Activated CD4-positive, alpha-beta memory T cell treated with anti-CD3 and anti-CD28 coated beads for 36 hours (primary cell): ENCODE results near the gene MAP4K5. TPM values are rescaled to one million over a fixed set of nuclear protein-coding genes. Genes with fewer than 3 reads are reported as not detected.

ENCODE experiments used
- CTCF ChIA-PET: fragments of 350-600 bp; sonication (Branson Sonifier 250); formaldehyde crosslinking; loops from one replicate; lab custom pipeline; 2021; ENCODE audit warnings: antibody characterized with exemption, inconsistent platforms; lab: Charles Lee
- POLR2A ChIA-PET: fragments of 350-600 bp; sonication (Branson Sonifier 250); formaldehyde crosslinking; loops from one replicate; lab custom pipeline; 2021; ENCODE audit warnings: antibody characterized with exemption; lab: Charles Lee
- DNase-seq: peaks from one replicate; pipeline ENCODE4 v3.0.0-alpha.2; 2020
- H3K27ac Mint-ChIP-seq: one replicate; pipeline ENCODE4 v1.8.0; 2021; ENCODE audit warnings: mixed read lengths
- H3K27me3 Mint-ChIP-seq: one replicate; pipeline ENCODE4 v1.8.0; 2021; ENCODE audit warnings: mixed read lengths
- H3K36me3 Mint-ChIP-seq: one replicate; pipeline ENCODE4 v1.8.0; 2021; ENCODE audit warnings: mixed read lengths
- H3K4me1 Mint-ChIP-seq: one replicate; pipeline ENCODE4 v1.8.0; 2021; ENCODE audit warnings: low read depth, mixed read lengths
- H3K4me3 Mint-ChIP-seq: one replicate; pipeline ENCODE4 v1.8.0; 2021; ENCODE audit warnings: mild to moderate bottlenecking, mixed read lengths
- H3K9me3 Mint-ChIP-seq: one replicate; pipeline ENCODE4 v1.8.0; 2021; ENCODE audit warnings: mixed read lengths
- intact Hi-C: fragments of 100-400 bp; cut with micrococcal nuclease; formaldehyde crosslinking; loops from one replicate; pipeline ENCODE4 v1.15.1; 2023
- total RNA-seq, 2 experiments: library from RNA; stranded (reverse); gene quantifications; one replicate each; pipeline ENCODE4 v1.2.3, GENCODE V29; 2021

MAP4K5 gene
- total RNA-seq, 2 experiments from 2014 or later, result 14.6 to 15.6 TPM

DNA sequence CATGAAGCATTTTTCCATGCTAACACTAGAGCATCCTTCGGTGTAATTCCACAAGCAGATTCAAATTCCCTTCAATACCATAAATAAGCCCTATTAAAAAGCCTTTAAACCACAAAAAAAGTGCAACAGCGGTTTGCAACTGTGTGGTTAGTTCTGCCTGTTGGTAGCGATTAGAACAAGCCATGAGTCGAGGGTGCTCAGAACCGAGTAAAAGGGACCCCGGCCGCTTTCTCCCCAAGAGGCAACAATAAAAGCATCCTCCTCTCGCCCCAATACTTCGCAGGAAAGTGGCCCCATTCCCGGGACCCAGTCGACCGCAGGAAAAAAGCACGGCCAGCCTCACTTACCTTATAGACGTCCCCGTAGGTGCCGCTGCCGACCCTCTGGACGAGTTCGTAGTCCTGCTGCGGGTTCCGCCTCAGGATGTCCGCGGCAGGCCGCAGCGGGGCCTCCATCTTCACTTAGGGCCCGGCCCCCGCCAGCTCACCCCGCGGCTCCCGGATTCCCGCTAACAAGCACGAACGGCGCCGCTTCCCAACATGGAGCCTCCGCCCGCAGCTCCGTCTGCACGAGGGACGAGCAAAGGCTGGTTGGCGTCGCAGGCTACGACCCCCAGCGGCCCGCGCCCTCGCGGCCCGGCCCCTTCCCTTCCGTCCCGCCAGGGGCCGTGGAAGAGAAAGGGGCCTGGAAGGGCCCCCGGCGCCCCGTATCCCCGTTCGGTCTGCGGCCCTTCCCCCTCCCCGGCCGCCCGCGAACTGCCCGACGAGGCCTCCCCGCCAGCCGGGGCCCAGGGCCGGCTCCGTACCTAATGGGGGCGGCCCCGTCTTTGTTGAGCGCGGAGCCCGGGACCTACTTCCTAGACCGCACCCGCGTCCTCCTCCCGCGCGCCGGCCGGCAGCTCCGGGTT, 521 bp downstream of the MAP4K5 start:
- Mint-ChIP-seq H3K36me3 (peaks cover 1% of the 10 kb centered on the region), H3K4me1 (peaks cover 42% of the 10 kb centered on the region), H3K9me3 (peaks cover 3% of the 10 kb centered on the region), H3K27me3 (no peaks in the 10 kb centered on the region), H3K27ac (peak overlapping the region; percentile 58), H3K4me3 (peak overlapping the region; percentile 85)
- ChIA-PET POLR2A (interaction anchor here (0.6 to 1.5 kb wide), 3 partner anchors 9 to 428 kb away, joined by 3 to 7 read pairs (median 4); no protein-coding TSS in a partner anchor), CTCF (interaction anchor here (0.6 to 2.9 kb wide), 9 partner anchors 9 to 436 kb away, joined by 3 to 34 read pairs (median 4); partner anchors contain the start of genes DMAC2L and L2HGDH)
- intact Hi-C loops, result loop anchor here (1.0 to 5.0 kb wide), 9 partner anchors 11 to 898 kb away; partner anchors contain the start of genes CDKL1, NEMF and VCPKMT
- DNase-seq, result peak; percentile 44

DNA sequence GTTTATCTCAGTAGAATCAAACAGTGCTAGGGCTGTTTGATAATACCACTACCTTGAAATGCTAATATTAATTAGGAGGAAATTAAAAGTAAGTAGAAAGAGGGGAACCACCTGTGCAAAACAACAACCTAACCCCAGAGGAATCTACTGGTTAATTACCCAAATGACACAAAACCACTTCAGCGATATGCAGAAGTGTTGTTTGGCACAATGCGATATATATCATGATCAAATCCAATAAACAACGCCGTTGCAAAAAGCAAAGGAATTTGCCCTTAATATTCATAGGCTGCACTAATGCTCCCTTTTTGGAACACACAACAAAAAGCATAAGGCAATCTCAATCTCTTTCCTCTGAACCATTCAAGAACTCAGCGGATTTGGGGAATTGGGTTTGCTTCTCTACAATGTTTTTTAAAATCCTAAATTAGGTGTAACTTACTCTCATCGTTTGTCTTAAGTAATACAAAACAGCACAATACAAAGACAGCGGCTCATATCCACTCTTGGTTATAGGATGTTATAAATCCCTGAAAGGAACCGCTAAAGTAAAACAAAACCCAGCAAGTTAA, 1.5 kb downstream of the MAP4K5 start:
- intact Hi-C loops, result loop anchor here (5.0 kb wide), 2 partner anchors 134 to 414 kb away; partner anchors contain the start of genes CDKL1 and VCPKMT
- Mint-ChIP-seq H3K4me3 (peak overlapping the region; percentile 85), H3K27me3 (no peaks in the 10 kb centered on the region), H3K27ac (no peak overlapping the region), H3K9me3 (peaks cover 1% of the 10 kb centered on the region), H3K4me1 (peaks cover 49% of the 10 kb centered on the region), H3K36me3 (peaks cover 1% of the 10 kb centered on the region)
- ChIA-PET CTCF (interaction anchor here (1.7 to 2.9 kb wide), 3 partner anchors 8 to 210 kb away, joined by 3 to 34 read pairs (median 11); no protein-coding TSS in a partner anchor), POLR2A (interaction anchor here (1.5 kb wide), 1 partner anchor 8 kb away, joined by 7 read pairs; no protein-coding TSS in a partner anchor)
- no peak for DNase-seq

DNA sequence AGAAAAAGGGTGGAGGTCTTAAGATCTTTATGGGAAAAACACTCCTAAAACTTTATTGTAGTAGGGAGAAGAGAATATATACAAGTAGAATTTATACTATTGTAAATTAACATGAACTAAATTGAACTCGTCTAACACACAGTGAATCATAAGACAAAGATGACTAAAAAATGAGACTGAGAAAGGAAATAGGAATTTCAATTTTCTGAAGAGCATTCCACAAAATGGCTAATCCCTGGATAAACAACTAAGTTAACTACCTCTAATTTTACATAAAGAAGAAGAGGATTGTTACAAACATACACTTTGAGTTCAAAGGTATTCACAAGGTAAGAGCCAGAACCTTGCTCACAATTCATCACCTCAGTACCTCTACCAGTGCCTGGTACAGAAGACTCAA, 2.0 kb downstream of the MAP4K5 start:
- Mint-ChIP-seq H3K27ac (no peak overlapping the region), H3K4me3 (peak overlapping the region; percentile 85), H3K4me1 (peaks cover 49% of the 10 kb centered on the region), H3K9me3 (no peaks in the 10 kb centered on the region), H3K27me3 (no peaks in the 10 kb centered on the region), H3K36me3 (peaks cover 1% of the 10 kb centered on the region)
- ChIA-PET POLR2A (no interaction called here), CTCF (no interaction called here)
- intact Hi-C loops, result loop anchor here (5.0 kb wide), 2 partner anchors 133 to 413 kb away; partner anchors contain the start of genes CDKL1 and VCPKMT
- DNase-seq, result no peak

DNA sequence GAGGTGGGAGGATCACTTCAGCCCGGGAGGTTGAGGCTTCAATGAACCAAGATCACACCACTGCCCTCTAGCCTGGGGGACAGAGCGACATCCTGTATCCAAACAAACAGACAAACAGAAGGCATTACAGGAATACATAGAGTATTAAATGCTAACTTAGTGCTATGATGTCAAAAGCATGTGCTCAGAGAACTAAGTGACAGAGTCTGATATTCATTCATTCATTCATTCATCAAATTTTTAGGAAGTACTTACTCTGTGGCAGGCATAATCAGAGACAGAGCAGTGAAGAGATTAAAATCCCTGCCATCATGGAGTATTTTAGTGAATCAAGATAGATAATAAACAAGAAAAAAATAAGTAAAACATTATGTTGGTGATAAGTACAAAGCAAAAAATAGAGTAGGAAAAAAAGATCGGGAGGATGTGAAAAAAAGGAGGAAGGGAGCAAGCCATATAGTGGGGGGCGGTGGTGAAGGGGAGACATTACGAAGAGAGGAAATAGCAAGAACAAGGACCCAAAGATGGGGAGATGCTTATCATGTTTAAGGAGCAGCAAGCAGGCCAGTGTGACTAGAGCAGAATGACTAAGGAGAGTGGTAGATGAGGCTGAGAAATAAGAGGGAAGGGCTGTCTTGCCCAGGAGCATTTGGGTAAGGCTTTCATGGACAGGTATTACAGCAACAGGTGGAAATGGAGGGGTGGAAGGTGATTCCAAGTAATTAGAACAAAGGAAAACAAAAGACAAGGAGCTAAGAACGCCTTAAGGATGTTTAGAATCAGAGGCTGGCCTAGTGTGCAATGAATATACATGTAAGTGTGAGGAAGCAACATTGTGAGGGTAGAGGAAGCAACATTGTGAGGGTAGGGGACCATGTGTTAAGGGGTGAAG, 2.8 kb downstream of the MAP4K5 start:
- Mint-ChIP-seq H3K36me3 (peaks cover 1% of the 10 kb centered on the region), H3K9me3 (no peaks in the 10 kb centered on the region), H3K27me3 (no peaks in the 10 kb centered on the region), H3K4me3 (no peak overlapping the region), H3K4me1 (peaks cover 57% of the 10 kb centered on the region), H3K27ac (no peak overlapping the region)
- no peak for DNase-seq
- intact Hi-C loops, result loop anchor here (5.0 kb wide), 2 partner anchors 132 to 412 kb away; partner anchors contain the start of genes CDKL1 and VCPKMT
- ChIA-PET POLR2A (interaction anchor here (0.8 kb wide), 1 partner anchor 630 kb away, joined by 3 read pairs; no protein-coding TSS in a partner anchor), CTCF (interaction anchor here (0.9 to 1.8 kb wide), 2 partner anchors 208 to 212 kb away, joined by 4 to 7 read pairs; no protein-coding TSS in a partner anchor)

DNA sequence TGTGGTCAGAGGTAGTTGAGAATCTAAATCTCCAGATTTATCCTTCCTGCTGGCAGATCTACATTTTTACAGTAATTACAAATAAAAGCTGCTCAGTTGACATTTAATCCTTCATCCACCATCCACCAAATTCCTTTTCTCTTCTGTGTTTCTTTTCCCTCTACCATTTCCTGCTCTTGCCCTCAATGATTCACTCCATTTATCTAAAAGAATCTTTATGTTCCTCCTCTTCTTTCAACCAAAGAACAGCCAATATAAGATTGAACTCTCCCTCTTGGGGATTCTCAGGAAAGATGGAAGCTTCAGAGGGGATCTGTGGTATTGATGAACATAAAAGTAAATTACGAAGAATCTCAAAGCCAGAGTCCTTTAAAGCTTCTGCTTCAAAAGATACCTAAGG, 4.4 kb downstream of the MAP4K5 start:
- intact Hi-C loops, result no loop called here
- H3K4me1 Mint-ChIP-seq, result peaks cover 68% of the 10 kb centered on the region
- no peaks in the 10 kb centered on the region for H3K9me3 Mint-ChIP-seq
- no peaks in the 10 kb centered on the region for H3K27me3 Mint-ChIP-seq
- H3K36me3 Mint-ChIP-seq, result peaks cover 1% of the 10 kb centered on the region
- no peak overlapping the region for H3K27ac Mint-ChIP-seq
- no peak for DNase-seq
- POLR2A ChIA-PET, result no interaction called here
- CTCF ChIA-PET, result interaction anchor here (1.0 to 1.8 kb wide), 2 partner anchors 210 to 217 kb away, joined by 4 to 7 read pairs; no protein-coding TSS in a partner anchor
- no peak overlapping the region for H3K4me3 Mint-ChIP-seq

DNA sequence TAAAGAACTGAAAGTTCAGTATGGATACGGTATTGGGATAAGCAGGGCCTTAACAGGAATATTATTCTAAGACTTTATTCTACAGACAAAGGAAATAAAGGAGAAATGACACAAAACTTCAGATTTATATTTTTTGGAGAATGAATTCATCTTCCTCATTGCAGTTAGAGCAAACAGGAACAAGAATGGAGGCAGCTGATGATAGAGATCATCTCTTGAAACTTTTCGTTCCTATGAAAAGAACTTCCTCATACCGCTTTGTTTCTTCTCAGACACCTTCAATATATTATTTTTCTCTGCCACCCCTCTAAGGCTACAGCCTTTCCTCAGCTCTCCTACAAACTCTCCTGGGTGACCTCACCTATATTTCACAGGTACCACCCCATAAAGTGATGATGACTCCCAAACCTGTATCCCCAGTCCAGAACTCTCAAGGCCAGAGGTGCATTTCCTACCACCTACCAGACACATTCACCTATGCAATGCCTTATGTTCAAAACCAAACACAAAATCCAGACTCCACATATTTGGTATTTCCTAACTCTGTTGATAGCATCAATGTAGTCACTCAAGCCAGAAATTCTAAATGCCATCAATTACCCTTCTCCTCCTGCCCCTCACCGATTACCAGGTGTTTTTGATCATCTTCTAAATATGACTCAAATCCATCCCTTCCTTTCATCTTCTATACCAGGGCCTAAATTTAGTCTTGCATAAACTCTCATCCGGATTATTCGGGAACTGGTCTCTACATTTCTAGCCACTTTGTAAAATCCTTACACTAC, 7.4 kb downstream of the MAP4K5 start:
- intact Hi-C loops, result loop anchor here (1.0 to 5.0 kb wide), 4 partner anchors 443 to 938 kb away; partner anchors contain the start of gene RPS29
- no peak overlapping the region for H3K27ac Mint-ChIP-seq
- peaks cover 69% of the 10 kb centered on the region for H3K4me1 Mint-ChIP-seq
- H3K36me3 Mint-ChIP-seq, result peaks cover 1% of the 10 kb centered on the region
- DNase-seq, result no peak
- no peaks in the 10 kb centered on the region for H3K27me3 Mint-ChIP-seq
- H3K4me3 Mint-ChIP-seq, result no peak overlapping the region
- ChIA-PET POLR2A (interaction anchor here (1.3 kb wide), 1 partner anchor 181 kb away, joined by 4 read pairs; no protein-coding TSS in a partner anchor), CTCF (interaction anchor here (1.3 to 3.9 kb wide), 2 partner anchors 205 to 207 kb away, joined by 5 to 38 read pairs; no protein-coding TSS in a partner anchor)
- H3K9me3 Mint-ChIP-seq, result no peaks in the 10 kb centered on the region

DNA sequence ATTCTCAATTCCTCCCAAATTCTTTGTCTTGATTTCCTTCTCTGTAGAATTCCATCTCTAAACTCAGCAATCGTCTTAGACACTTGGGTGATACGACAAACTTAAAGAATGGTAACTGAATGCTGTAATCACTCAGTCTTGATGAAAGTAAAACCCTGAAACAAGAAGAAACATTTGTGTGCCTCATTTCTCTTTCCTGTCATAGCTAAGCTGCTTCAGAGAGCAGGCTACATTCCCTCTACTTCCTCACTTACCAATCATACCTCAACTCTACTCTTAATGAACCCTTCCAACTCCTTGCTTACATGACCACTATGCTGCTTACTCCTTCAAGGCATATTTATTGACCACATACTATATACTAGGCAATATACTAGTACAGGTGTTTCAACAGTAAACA, 8.3 kb downstream of the MAP4K5 start:
- Mint-ChIP-seq H3K27ac (no peak overlapping the region), H3K27me3 (no peaks in the 10 kb centered on the region), H3K4me1 (peaks cover 61% of the 10 kb centered on the region), H3K36me3 (peaks cover 1% of the 10 kb centered on the region), H3K4me3 (no peak overlapping the region), H3K9me3 (no peaks in the 10 kb centered on the region)
- ChIA-PET POLR2A (interaction anchor here (0.8 to 1.3 kb wide), 2 partner anchors 180 to 203 kb away, joined by 3 to 4 read pairs; no protein-coding TSS in a partner anchor), CTCF (interaction anchor here (1.3 to 3.9 kb wide), 2 partner anchors 204 to 206 kb away, joined by 5 to 38 read pairs; no protein-coding TSS in a partner anchor)
- intact Hi-C loops, result loop anchor here (1.0 to 5.0 kb wide), 4 partner anchors 442 to 937 kb away; partner anchors contain the start of gene RPS29
- DNase-seq, result no peak

DNA sequence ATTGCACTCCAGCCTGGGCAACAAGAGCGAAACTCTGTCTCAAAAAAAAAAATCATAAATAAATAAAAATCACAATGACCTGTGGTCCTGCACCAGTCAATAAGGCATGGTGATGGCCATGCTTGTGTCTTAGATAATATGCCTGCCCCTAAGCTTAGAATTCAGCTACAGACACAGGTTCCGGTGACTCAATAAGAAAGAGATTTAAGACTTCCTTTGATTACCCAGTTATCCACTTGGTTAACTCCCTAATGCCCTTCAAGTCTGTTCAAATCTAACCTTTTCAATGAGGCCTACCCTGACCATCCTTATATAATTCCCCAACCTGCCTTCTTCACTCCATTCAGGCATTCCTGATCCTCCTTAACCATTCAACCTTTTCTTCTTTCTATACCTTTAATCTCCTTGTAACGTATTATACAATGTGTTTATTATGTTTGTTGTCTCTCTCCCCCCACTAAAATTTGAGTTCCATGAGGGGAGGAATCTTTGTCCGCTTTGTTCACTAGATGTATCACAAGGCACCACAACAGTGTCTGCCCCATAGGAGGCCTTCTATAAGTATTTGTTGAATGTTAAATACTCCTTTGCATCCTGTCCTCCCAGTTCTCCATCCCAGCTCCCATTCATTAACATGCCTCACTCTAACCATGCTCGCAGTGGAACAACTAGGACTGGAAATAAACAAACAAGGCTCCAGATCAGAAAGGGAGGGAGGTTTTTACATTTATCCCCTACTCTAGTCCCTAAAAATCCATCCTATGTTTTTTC, 8.9 kb downstream of the MAP4K5 start:
- Mint-ChIP-seq H3K27me3 (no peaks in the 10 kb centered on the region), H3K9me3 (no peaks in the 10 kb centered on the region), H3K4me1 (peaks cover 59% of the 10 kb centered on the region), H3K27ac (no peak overlapping the region), H3K36me3 (no peaks in the 10 kb centered on the region), H3K4me3 (no peak overlapping the region)
- CTCF ChIA-PET, result interaction anchor here (0.6 to 3.9 kb wide), 4 partner anchors 8 to 205 kb away, joined by 3 to 38 read pairs (median 8); partner anchors contain the start of gene MAP4K5
- DNase-seq, result no peak
- intact Hi-C loops, result loop anchor here (1.0 to 5.0 kb wide), 5 partner anchors 441 to 936 kb away; partner anchors contain the start of gene RPS29
- POLR2A ChIA-PET, result interaction anchor here (0.8 to 1.8 kb wide), 3 partner anchors 8 to 203 kb away, joined by 3 to 7 read pairs (median 4); partner anchors contain the start of gene MAP4K5

DNA sequence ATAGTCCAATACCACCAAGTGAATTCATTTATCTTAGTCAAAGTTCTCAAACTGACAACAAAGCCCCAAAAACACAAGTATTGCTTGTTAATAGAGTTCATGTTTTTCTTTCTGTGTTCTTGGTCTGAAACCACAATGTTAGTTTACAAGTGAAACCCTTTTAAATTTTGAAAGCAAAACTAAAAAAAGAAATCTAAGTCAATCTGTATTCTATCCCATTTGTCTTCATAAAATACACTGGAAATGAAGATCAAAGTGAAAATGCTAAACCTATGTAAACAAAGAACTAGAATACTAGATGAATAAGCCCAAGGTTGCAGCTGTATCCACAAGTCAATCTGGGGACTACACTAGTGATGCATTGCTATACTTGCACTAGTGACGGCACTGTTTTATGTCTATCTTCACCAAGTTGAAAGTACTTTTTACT, 10.4 kb downstream of the MAP4K5 start:
- H3K27ac Mint-ChIP-seq, result peak overlapping the region; percentile 85
- POLR2A ChIA-PET, result interaction anchor here (0.7 to 1.8 kb wide), 6 partner anchors 10 to 550 kb away, joined by 3 to 8 read pairs (median 4); partner anchors contain the start of gene MAP4K5
- H3K4me3 Mint-ChIP-seq, result peak overlapping the region; percentile 25
- no peaks in the 10 kb centered on the region for H3K36me3 Mint-ChIP-seq
- H3K4me1 Mint-ChIP-seq, result peaks cover 57% of the 10 kb centered on the region
- no peaks in the 10 kb centered on the region for H3K9me3 Mint-ChIP-seq
- DNase-seq, result no peak
- CTCF ChIA-PET, result interaction anchor here (0.7 to 3.9 kb wide), 6 partner anchors 10 to 255 kb away, joined by 3 to 38 read pairs (median 4); partner anchors contain the start of genes DMAC2L, L2HGDH and MAP4K5
- intact Hi-C loops, result loop anchor here (1.0 to 5.0 kb wide), 12 partner anchors 10 to 935 kb away; partner anchors contain the start of genes MAP4K5, RPS29 and SOS2
- H3K27me3 Mint-ChIP-seq, result no peaks in the 10 kb centered on the region
